NCI-H2196 treated with DMSO at 0.1 percent for 48 hours (cell line): ENCODE results near the gene GIT1.

Experiments used
- DNase-seq: peaks from one replicate; lab custom pipeline; 2025; ENCODE audit not compliant: unreplicated experiment; lab: John Stamatoyannopoulos, UW

The GIT1 gene

GRCh38 chr17:29615492-29616299, 26.2 kb upstream of the GIT1 start:
- no peak for DNase-seq

- DNase-seq, result no peak
Measured at GRCh38 chr17:29615048-29615385, 25.6 kb upstream of the GIT1 start.

GRCh38 chr17:29614349-29615047, 25.1 kb upstream of the GIT1 start:
- no peak for DNase-seq

- no peak for DNase-seq
Measured at GRCh38 chr17:29613856-29614255, 24.4 kb upstream of the GIT1 start.

- DNase-seq, result no peak
Measured at GRCh38 chr17:29613352-29613837, 23.9 kb upstream of the GIT1 start.

- no peak for DNase-seq
Measured at GRCh38 chr17:29612404-29613280, 23.2 kb upstream of the GIT1 start.

GRCh38 chr17:29612094-29612403, 22.6 kb upstream of the GIT1 start:
- DNase-seq, result no peak

- no peak for DNase-seq
Measured at GRCh38 chr17:29611351-29612093, 22.1 kb upstream of the GIT1 start.

GRCh38 chr17:29610395-29610794, 20.9 kb upstream of the GIT1 start:
- DNase-seq, result no peak

- DNase-seq, result no peak
Measured at GRCh38 chr17:29608986-29609385, 19.5 kb upstream of the GIT1 start.

GRCh38 chr17:29607557-29608195, 18.2 kb upstream of the GIT1 start:
- DNase-seq, result no peak

GRCh38 chr17:29603109-29603674, 13.7 kb upstream of the GIT1 start:
- DNase-seq, result no peak

GRCh38 chr17:29597361-29598172, 8.1 kb upstream of the GIT1 start:
- DNase-seq, result no peak

GRCh38 chr17:29596811-29597210, 7.4 kb upstream of the GIT1 start:
- DNase-seq, result no peak

GRCh38 chr17:29595943-29596774, 6.7 kb upstream of the GIT1 start:
- no peak for DNase-seq

- DNase-seq, result no peak
Measured at GRCh38 chr17:29595107-29595942, 5.9 kb upstream of the GIT1 start.

GRCh38 chr17:29594519-29595090, 5.2 kb upstream of the GIT1 start:
- no peak for DNase-seq
